Activated naive CD8-positive, alpha-beta T cell treated with anti-CD3 and anti-CD28 coated beads for 36 hours (primary cell): Measurements from ENCODE around the gene DACH1. TPM values are rescaled to one million over a fixed set of nuclear protein-coding genes. Genes with fewer than 3 reads are reported as not detected.
"Not testable (repeated sequence)": the region's sequence is repeated elsewhere in the genome, so short reads cannot be mapped to it uniquely, and the experiment has no call there.

Experiments
- DNase-seq: peaks from one replicate; pipeline ENCODE4 v3.0.0; 2021
- H3K27ac Mint-ChIP-seq: one replicate; pipeline ENCODE4 v1.8.0; 2022; ENCODE audit warnings: mild to moderate bottlenecking, moderate library complexity, mixed read lengths
- H3K27me3 Mint-ChIP-seq: one replicate; pipeline ENCODE4 v1.8.0; 2022; ENCODE audit warnings: mild to moderate bottlenecking, mixed read lengths
- H3K36me3 Mint-ChIP-seq: one replicate; pipeline ENCODE4 v1.8.0; 2021; ENCODE audit warnings: mild to moderate bottlenecking, mixed read lengths
- H3K4me1 Mint-ChIP-seq: one replicate; pipeline ENCODE4 v1.8.0; 2021; ENCODE audit warnings: mixed read lengths
- H3K4me3 Mint-ChIP-seq: one replicate; pipeline ENCODE4 v1.8.0; 2022; ENCODE audit warnings: mild to moderate bottlenecking, moderate library complexity, mixed read lengths
- H3K9me3 Mint-ChIP-seq: one replicate; pipeline ENCODE4 v1.8.0; 2022; ENCODE audit warnings: mixed read lengths
- total RNA-seq, 2 experiments: library from RNA; stranded (reverse); gene quantifications; one replicate each; pipeline ENCODE4 v1.2.3, GENCODE V29; 2021

The DACH1 gene
- total RNA-seq = not detected

DNA sequence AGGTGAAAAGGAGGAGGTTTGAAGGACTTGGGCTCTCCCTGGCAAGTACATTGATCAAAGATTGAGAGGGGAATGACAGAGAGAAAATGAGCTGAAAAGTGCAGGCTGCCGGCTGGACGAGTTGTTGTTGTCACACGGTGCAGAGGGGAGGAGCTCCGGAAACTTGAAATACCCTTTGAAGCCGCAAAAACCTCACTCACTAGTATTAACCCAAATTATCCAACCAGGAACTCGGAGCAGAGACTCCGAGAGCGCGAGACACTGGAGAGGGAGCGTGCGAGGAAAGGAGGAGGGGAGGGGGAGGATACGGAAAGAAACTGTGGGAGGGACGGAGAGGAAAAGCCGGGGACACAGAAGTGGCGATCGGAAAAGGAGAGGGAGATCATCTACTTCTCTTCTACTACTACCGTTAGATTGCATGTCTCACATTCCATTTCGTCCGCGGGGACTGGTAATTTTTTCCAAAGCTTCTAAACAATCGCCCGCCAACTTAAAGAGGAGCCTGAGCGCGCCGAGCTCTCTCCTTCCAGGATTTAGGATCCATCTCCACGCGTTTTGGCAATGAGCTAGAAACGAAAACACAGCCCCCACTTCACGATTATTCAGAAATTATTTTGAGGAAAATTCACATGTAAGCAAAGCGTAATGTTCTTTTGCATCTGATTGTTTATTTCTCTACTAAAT, at the start of gene DACH1:
TSS of gene DACH1 (minus strand) at position 74 of the 684 bp plus-strand sequence.
- Mint-ChIP-seq H3K4me3 (peak within 1 kb of the TSS; percentile 76), H3K27ac (no peak within 1 kb of the TSS), H3K36me3 (no peaks in the 10 kb centered on the region), H3K4me1 (peaks cover 19% of the 10 kb centered on the region), H3K9me3 (no peaks in the 10 kb centered on the region), H3K27me3 (peaks cover 76% of the 10 kb centered on the region)
- peak; percentile 10 for DNase-seq

DNA sequence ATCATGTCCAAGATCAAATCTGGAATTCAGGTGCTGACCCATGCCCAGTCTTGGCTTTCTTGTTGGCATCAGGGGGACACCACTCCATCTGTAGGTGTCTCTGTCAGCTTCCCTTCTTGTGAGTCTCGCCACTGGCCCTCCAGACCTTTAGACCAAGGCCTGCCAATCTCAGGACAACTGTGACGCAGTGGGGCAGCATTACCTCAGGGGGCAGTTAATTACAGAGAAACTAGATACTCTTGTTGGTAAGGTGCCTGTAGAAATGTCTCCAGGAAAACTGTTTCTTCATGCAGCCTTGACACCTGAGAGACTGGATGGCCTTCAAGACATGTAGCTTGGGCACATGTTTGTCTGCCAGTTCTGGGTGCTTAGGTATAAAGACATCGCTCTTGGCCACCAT, 46.7 kb upstream of the DACH1 start:
- no peaks in the 10 kb centered on the region for H3K27me3 Mint-ChIP-seq
- no peaks in the 10 kb centered on the region for H3K9me3 Mint-ChIP-seq
- DNase-seq = no peak
- H3K36me3 Mint-ChIP-seq = no peaks in the 10 kb centered on the region
- H3K4me3 Mint-ChIP-seq = no peak overlapping the region
- no peak overlapping the region for H3K27ac Mint-ChIP-seq
- no peaks in the 10 kb centered on the region for H3K4me1 Mint-ChIP-seq

DNA sequence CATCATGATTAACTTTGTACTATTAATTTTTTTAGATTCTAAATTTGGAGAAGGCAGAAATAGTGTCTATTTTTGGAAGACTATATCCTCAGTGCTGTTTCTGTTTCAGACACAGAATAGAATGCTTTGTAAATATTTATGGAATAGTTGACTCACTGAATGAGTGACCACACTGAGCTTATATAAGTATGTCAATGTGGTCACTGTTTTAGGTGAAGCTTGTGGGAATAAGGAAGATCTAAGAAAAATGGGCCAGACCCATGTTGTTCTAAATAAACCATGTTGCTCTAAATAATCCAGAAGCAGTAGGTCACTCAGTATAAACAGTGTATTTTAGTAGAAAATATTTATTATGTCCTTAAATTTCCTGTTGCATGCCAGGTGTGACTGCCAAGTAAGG, 45.5 kb upstream of the DACH1 start:
- H3K27ac Mint-ChIP-seq = no peak overlapping the region
- H3K4me3 Mint-ChIP-seq = no peak overlapping the region
- no peaks in the 10 kb centered on the region for H3K27me3 Mint-ChIP-seq
- no peak for DNase-seq
- H3K4me1 Mint-ChIP-seq = no peaks in the 10 kb centered on the region
- H3K36me3 Mint-ChIP-seq = no peaks in the 10 kb centered on the region
- H3K9me3 Mint-ChIP-seq = no peaks in the 10 kb centered on the region

DNA sequence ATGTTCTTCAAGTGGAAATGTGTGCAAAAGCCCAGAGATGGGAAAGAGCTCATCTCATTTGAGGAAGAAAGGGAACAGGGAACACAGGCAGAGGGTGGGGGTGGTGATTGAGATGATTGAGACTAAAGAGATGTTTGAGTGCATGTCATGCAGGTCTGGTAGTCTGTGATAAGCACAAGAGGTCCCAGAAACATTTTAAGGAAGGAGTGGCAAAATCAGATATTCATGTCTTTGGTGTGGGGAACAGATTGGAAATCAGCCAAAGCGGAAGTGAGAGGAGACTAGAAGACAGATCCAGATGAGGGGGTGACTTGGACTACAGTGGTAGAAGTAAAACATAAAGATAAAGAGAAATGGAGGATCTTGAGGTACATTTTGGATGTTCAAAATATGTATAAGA, 39.4 kb upstream of the DACH1 start:
- Mint-ChIP-seq H3K27me3 (no peaks in the 10 kb centered on the region), H3K36me3 (no peaks in the 10 kb centered on the region), H3K4me3 (no peak overlapping the region), H3K4me1 (no peaks in the 10 kb centered on the region), H3K9me3 (no peaks in the 10 kb centered on the region), H3K27ac (no peak overlapping the region)
- DNase-seq = no peak

DNA sequence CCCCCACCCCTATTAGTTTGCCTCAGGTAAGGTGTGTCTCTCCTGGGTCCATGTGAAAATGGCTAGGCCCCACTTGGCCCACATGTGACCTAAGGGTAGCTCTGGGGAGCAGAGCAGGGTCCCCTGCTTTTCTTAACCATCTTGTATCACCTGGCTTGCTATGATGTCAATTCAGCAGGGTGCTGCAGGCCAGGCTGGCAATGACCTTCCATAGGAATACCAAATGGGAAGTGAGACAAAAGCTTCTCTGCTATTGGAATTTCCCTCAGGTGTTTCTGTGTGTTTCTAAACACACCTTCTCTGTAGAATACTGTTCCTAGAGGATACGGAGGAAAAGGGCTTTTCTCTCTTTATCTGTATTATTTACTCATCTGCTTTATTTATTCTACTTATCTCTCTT, 35.7 kb upstream of the DACH1 start:
- Mint-ChIP-seq H3K36me3 (no peaks in the 10 kb centered on the region), H3K9me3 (no peaks in the 10 kb centered on the region), H3K4me1 (no peaks in the 10 kb centered on the region), H3K4me3 (no peak overlapping the region), H3K27me3 (no peaks in the 10 kb centered on the region), H3K27ac (no peak overlapping the region)
- DNase-seq = no peak

DNA sequence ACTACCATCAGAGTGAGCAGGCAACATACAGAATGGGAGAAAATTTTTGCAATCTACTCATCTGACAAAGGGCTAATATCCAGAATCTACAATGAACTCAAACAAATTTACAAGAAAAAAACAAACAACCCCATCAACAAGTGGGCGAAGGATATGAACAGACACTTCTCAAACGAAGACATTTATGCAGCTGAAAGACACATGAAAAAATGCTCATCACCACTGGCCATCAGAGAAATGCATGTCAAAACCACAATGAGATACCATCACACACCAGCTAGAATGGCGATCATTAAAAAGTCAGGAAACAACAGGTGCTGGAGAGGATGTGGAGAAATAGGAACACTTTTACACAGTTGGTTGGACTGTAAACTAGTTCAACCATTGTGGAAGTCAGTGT, 26.5 kb upstream of the DACH1 start:
- H3K9me3 Mint-ChIP-seq, H3K27me3 Mint-ChIP-seq, H3K27ac Mint-ChIP-seq, DNase-seq, H3K36me3 Mint-ChIP-seq, H3K4me1 Mint-ChIP-seq, H3K4me3 Mint-ChIP-seq: not testable (repeated sequence)

DNA sequence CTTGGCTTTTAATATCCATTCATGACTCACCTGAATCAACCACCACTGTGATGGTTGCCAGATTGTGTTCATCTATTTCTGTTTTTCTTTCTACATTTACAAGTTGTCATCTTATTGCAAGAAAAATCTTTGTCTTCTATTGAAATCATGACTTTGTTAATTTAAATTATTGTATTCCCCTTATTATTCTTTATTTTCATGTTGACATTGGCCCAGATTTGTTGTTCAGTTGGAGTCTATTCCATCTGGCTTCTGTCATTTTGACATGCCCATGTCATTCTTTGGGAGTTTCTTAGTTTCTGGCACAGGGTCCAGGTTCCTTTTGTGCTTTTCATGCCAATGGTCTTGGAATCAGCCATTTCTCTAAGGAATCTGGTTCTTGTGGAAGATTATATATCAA, 19.9 kb upstream of the DACH1 start:
- DNase-seq = no peak

DNA sequence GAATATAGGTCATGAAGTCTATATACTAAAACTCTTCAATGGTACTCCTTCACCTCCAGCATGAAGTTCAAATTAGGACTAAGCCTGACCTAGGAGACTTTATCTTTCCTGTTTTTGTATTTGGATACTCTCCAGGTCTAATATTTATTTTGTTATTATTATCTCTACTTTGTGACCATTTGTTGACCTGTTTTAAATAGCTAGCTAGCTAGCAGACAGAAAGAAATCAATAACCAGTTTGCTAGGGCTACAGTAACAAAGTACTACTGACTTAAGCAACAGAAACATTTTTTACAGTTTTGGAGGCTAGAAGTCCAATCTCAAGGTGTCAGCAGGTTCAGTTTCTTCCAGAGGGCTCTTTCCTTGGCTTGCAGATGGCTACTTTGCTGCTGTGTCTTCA, 15.1 kb upstream of the DACH1 start:
- Mint-ChIP-seq H3K27ac (no peak overlapping the region), H3K9me3 (peaks cover 3% of the 10 kb centered on the region), H3K4me3 (no peak overlapping the region), H3K4me1 (no peaks in the 10 kb centered on the region), H3K36me3 (no peaks in the 10 kb centered on the region), H3K27me3 (no peaks in the 10 kb centered on the region)
- DNase-seq = no peak

More for the DNA sequence above, 19.9 kb upstream of the DACH1 start:
- H3K4me3 Mint-ChIP-seq = no peak overlapping the region
- no peaks in the 10 kb centered on the region for H3K27me3 Mint-ChIP-seq
- H3K27ac Mint-ChIP-seq = no peak overlapping the region
- H3K9me3 Mint-ChIP-seq = peaks cover 3% of the 10 kb centered on the region
- no peaks in the 10 kb centered on the region for H3K4me1 Mint-ChIP-seq
- no peaks in the 10 kb centered on the region for H3K36me3 Mint-ChIP-seq

DNA sequence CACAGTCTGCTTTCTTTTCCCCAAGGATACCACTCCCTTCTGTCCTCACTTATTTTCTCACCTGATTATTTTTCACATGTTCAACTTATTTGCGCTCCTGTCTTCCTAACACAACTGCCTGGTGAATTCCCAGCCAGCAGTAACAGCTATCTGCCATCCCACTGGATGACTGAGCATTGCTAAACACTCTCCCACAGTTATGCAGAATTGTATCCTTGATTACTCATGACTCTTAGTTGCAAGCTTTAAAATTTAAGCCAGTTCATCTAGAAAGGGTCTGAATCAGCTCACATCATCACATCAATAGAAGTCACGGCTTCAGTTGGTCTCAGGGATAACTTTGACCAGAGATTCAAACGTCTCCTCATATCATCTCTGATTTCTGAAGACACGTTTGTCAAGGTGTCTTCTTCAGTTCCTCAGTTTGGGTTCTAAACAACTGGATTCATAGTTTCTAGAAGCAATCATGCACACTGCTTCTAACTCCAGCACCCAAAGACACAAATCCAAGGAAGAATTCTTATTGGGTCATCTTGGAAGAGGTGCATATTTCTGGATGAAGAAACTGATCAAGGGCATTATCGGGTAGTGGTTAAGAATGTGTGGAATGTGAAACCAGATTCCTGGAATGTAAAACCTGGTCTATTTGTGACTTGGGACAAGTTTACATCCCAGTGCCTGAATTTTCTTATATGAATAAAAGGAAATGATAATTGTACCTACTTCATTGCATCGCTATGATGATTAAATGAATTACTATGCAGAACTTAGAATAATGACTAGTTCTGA, 13.9 kb upstream of the DACH1 start:
- Mint-ChIP-seq H3K27me3 (no peaks in the 10 kb centered on the region), H3K27ac (no peak overlapping the region), H3K4me3 (no peak overlapping the region), H3K9me3 (peaks cover 3% of the 10 kb centered on the region), H3K36me3 (no peaks in the 10 kb centered on the region), H3K4me1 (no peaks in the 10 kb centered on the region)
- DNase-seq = no peak

DNA sequence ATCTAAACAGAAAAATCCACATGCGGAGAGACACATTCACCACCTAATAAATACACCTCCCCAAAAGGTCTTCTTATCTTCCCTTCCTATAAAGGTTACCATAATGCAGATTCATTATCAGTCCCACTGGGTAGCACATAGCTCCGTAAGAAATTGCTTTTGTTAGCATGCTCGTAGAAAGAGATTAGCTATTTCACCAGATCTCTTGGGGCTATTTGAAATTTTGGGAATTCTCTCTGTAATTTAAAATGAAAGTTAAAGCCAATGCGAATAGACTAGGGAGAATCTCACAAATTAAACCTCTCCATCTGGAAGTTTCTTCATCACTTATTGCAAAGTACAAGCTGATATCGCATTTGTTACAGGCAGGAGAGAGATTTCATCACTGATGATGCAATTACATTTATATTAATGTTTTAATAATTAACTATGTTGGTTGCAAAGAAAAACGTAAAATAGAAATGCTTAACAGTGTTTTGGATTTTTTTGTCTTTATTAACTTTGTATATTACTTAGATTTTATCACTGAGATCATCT, 12.9 kb upstream of the DACH1 start:
- H3K9me3 Mint-ChIP-seq = peaks cover 3% of the 10 kb centered on the region
- H3K27me3 Mint-ChIP-seq = no peaks in the 10 kb centered on the region
- H3K36me3 Mint-ChIP-seq = no peaks in the 10 kb centered on the region
- no peak overlapping the region for H3K27ac Mint-ChIP-seq
- no peak overlapping the region for H3K4me3 Mint-ChIP-seq
- DNase-seq = no peak
- H3K4me1 Mint-ChIP-seq = no peaks in the 10 kb centered on the region

DNA sequence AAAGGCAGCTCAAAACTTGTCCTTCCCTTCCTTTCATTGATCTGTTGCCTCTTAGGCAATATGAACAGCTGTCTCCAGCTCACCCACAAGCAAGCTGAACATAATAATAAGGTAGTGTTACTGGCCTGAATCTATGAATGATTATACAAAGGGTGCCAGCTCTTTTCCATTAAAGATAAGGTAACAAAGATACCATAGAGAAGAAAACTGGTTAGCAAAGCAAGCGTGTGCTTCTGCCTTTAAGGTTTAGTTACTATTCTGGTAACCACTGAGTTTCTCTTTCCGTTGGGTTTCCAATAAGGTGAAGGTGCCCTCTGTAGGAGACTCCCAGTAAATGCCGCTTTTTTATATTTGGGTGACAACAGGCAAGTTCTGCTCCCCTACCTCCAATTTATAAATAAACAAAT, 12.1 kb upstream of the DACH1 start:
- Mint-ChIP-seq H3K27ac (no peak overlapping the region), H3K36me3 (no peaks in the 10 kb centered on the region), H3K9me3 (peaks cover 3% of the 10 kb centered on the region), H3K4me1 (no peaks in the 10 kb centered on the region), H3K4me3 (no peak overlapping the region), H3K27me3 (no peaks in the 10 kb centered on the region)
- DNase-seq = no peak

DNA sequence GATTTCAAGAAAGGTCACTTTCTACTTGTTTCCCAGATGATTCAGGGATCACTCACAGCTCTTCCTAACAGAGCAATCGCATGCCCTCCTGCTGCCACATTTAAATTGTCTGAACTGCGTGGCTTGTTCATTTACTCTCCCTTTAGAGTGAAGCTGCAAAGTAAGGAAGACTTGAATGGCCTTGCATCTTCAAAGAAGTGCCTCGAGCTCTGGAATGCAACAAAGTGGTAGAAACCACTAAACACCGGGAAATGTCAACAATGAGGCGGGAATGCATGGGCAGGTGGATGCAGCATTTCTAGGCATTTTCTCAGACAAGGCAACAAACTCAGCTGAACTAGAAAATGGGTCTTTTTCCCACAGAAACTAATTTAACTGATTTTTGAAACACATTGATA, 10.3 kb upstream of the DACH1 start:
- Mint-ChIP-seq H3K36me3 (no peaks in the 10 kb centered on the region), H3K4me1 (no peaks in the 10 kb centered on the region), H3K9me3 (no peaks in the 10 kb centered on the region), H3K27me3 (no peaks in the 10 kb centered on the region), H3K27ac (no peak overlapping the region), H3K4me3 (no peak overlapping the region)
- DNase-seq = no peak

DNA sequence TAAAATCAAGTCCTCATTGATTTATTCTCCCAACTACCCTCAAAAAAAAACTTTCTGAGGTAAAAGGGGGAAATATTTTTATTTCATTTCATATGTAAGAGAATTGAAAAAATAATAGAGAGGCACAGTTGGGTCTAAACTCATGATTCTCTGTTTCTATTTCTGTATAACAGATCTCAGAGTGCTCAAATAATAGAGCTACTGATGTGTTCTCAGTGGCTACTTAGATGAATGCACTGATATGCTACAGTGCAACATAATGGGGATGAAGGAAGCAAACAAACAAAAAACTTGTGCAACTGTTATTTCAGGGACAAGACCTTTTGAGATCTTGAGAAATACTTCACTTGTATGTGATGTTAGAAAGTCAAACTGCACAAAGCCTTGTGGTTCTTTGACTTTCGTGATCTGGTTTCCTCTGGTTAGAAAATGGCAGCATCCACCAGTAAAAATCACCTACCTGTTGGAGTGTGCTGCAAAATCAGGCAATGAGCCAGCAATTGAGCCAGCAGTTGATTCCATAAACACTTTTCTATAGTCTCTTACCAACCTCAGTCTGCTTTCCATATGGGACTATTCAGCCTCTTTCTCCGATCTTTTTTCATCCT, 9.7 kb upstream of the DACH1 start:
- Mint-ChIP-seq H3K4me1 (no peaks in the 10 kb centered on the region), H3K36me3 (no peaks in the 10 kb centered on the region), H3K27me3 (peaks cover 3% of the 10 kb centered on the region), H3K27ac (no peak overlapping the region), H3K4me3 (no peak overlapping the region), H3K9me3 (no peaks in the 10 kb centered on the region)
- no peak for DNase-seq

DNA sequence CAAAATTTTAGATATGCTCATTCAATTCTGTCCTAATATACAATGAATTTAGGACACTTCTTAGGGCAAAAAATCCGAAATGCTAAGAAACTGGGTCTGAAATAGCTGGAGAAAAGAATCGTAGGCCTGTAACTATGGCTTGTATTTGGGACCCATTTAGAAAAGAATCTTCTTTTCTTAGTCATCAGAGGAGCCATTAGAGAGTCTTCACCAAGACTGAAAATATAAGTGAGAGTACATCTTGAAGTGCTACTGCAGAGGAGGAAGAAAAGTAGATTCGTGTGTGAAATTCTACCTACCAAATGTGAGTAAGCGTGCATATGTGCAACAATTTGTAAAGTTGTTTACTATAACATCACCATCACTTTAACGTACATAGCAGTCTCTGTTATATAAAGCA, 8.8 kb upstream of the DACH1 start:
- H3K4me3 Mint-ChIP-seq = no peak overlapping the region
- no peak overlapping the region for H3K27ac Mint-ChIP-seq
- no peak for DNase-seq
- no peaks in the 10 kb centered on the region for H3K36me3 Mint-ChIP-seq
- H3K4me1 Mint-ChIP-seq = no peaks in the 10 kb centered on the region
- H3K27me3 Mint-ChIP-seq = peaks cover 4% of the 10 kb centered on the region
- no peaks in the 10 kb centered on the region for H3K9me3 Mint-ChIP-seq

DNA sequence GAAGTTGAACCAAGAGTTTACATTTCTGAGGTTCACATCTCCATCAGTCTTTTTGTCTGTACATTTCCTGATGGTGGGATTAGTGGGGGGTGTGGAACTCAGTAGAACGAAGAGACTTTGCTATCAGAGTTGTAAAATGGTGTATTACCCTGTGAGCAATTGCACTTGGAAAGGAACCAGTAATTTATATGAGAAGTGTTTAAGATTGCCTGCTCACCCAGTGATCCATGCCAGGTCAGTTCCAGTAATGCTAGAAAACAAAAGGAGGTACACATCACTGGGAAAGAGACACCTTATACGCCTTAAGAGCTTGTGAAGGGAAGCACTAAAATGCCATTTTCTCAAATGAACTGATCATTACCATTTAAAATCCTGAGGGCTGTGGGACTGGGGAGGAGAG, 7.5 kb upstream of the DACH1 start:
- no peak overlapping the region for H3K4me3 Mint-ChIP-seq
- H3K9me3 Mint-ChIP-seq = no peaks in the 10 kb centered on the region
- H3K4me1 Mint-ChIP-seq = no peaks in the 10 kb centered on the region
- DNase-seq = no peak
- no peaks in the 10 kb centered on the region for H3K36me3 Mint-ChIP-seq
- peaks cover 15% of the 10 kb centered on the region for H3K27me3 Mint-ChIP-seq
- H3K27ac Mint-ChIP-seq = no peak overlapping the region
